SK-N-SH treated with all-trans-retinoic acid at 6 μM for 48 hours (cell line): ENCODE results near the gene SLC5A9.

Source experiments
- ATAC-seq: fragments of 200-7000 bp; cut with Tn5 transposase; 3 replicates; pipeline ENCODE4 v1.9.1; 2020; ENCODE audit warnings: mild to moderate bottlenecking, moderate library complexity
- ARNTL ChIP-seq: fragments of 450-650 bp; formaldehyde crosslinking; IDR thresholded peaks from 2 replicates; pipeline ENCODE4 v1.5.0; 2020; ENCODE audit warnings: low read depth, mild to moderate bottlenecking, moderate library complexity, borderline replicate concordance
- CSDC2 ChIP-seq: fragments of 250-450 bp; sonication (Bioruptor Pico); IDR thresholded peaks from 2 replicates; pipeline ENCODE4 v1.5.0; 2020; ENCODE audit warnings: mild to moderate bottlenecking, moderate library complexity
- OSR1 ChIP-seq: fragments of 250-450 bp; sonication (Bioruptor Pico); IDR thresholded peaks from 2 replicates; pipeline ENCODE4 v1.8.0; 2022; ENCODE audit warnings: moderate library complexity, mild to moderate bottlenecking, inconsistent platforms
- PATZ1 ChIP-seq: fragments of 250-450 bp; sonication (Bioruptor Pico); IDR thresholded peaks from 2 replicates; pipeline ENCODE4 v1.8.0; 2020; ENCODE audit warnings: mild to moderate bottlenecking, moderate library complexity, borderline replicate concordance
- PPARA ChIP-seq: fragments of 250-450 bp; sonication (Bioruptor Pico); IDR thresholded peaks from 2 replicates; pipeline ENCODE4 v1.5.0; 2020; ENCODE audit warnings: mild to moderate bottlenecking, borderline replicate concordance
- TOX ChIP-seq: fragments of 250-450 bp; sonication (Bioruptor Pico); IDR thresholded peaks from 2 replicates; pipeline ENCODE4 v1.8.0; 2021; ENCODE audit warnings: mild to moderate bottlenecking, moderate library complexity, borderline replicate concordance
- TSHZ2 ChIP-seq: fragments of 250-450 bp; sonication (Bioruptor Pico); IDR thresholded peaks from 2 replicates; pipeline ENCODE4 v1.5.0; 2020; ENCODE audit warnings: mild to moderate bottlenecking, moderate library complexity
- ZC3H10 ChIP-seq: fragments of 250-450 bp; sonication (Bioruptor Pico); IDR thresholded peaks from 2 replicates; pipeline ENCODE4 v1.5.1; 2021; ENCODE audit warnings: mild to moderate bottlenecking, moderate library complexity
- ZFP3 ChIP-seq: fragments of 250-450 bp; sonication (Bioruptor Pico); IDR thresholded peaks from 2 replicates; pipeline ENCODE4 v1.5.0; 2020; ENCODE audit warnings: mild to moderate bottlenecking, moderate library complexity
- ZFP30 ChIP-seq: fragments of 450-650 bp; formaldehyde crosslinking; IDR thresholded peaks from 2 replicates; pipeline ENCODE4 v1.5.0; 2022; ENCODE audit warnings: mild to moderate bottlenecking, moderate library complexity
- ZNF565 ChIP-seq: fragments of 450-650 bp; formaldehyde crosslinking; conservative IDR thresholded peaks from 2 replicates; pipeline ENCODE4 v1.5.0; 2020; ENCODE audit warnings: low read depth, mild to moderate bottlenecking, moderate library complexity
- ZNF70 ChIP-seq: fragments of 450-650 bp; formaldehyde crosslinking; IDR thresholded peaks from 2 replicates; pipeline ENCODE4 v1.5.0; 2020; ENCODE audit warnings: mild to moderate bottlenecking, moderate library complexity
- ZNF8 ChIP-seq: fragments of 450-650 bp; formaldehyde crosslinking; IDR thresholded peaks from 2 replicates; pipeline ENCODE4 v1.5.0; 2020; ENCODE audit warnings: mild to moderate bottlenecking, moderate library complexity
- TF ChIP-seq, protein P1 (sequence below): fragments of 250-450 bp; sonication (Bioruptor Pico); IDR thresholded peaks from 2 replicates; pipeline ENCODE4 v1.5.1; 2020; ENCODE audit warnings: low read depth, mild to moderate bottlenecking, moderate library complexity
- TF ChIP-seq, protein P2 (sequence below): fragments of 250-450 bp; sonication (Bioruptor Pico); IDR thresholded peaks from 2 replicates; pipeline ENCODE4 v1.5.1; 2021; ENCODE audit warnings: mild to moderate bottlenecking, moderate library complexity
- TF ChIP-seq, protein P3 (sequence below): fragments of 250-450 bp; sonication (Bioruptor Pico); IDR thresholded peaks from 2 replicates; pipeline ENCODE4 v1.8.0; 2021; ENCODE audit warnings: low read depth, mild to moderate bottlenecking, moderate library complexity, borderline replicate concordance

SLC5A9 gene

GRCh38 chr1:48251821-48252220 lies 29.3 kb downstream of the SLC5A9 start (continued):
- TF ChIP-seq PATZ1 (CRISPR knock-in tag), result no peak
- TF ChIP-seq, all 23 proteins: peak for 0

DNA sequence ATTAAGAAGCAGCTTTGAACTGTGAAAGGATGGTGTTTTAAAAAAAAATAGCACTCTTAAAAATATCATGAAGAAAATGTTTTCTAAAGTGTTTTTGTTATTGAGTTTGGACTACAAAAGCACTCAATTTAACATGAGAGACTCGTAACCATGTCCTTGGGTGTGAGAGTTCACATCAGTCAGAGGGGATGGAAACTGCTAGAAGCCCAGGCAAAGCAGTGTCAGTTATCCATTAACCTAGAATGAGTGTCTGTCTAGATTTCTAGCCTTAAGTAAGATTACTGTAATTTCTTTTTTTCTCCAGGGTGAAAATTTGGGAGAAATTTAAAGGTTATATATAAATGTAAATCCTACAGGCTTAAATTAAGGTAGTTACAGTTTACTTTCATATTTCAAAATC lies 31.7 kb downstream of the SLC5A9 start:
- no peak for ATAC-seq
- no peak for TF ChIP-seq CSDC2
- no peak for TF ChIP-seq ZNF70 (CRISPR knock-in tag)
- TF ChIP-seq OSR1, result no peak
- TF ChIP-seq, protein P1, sequence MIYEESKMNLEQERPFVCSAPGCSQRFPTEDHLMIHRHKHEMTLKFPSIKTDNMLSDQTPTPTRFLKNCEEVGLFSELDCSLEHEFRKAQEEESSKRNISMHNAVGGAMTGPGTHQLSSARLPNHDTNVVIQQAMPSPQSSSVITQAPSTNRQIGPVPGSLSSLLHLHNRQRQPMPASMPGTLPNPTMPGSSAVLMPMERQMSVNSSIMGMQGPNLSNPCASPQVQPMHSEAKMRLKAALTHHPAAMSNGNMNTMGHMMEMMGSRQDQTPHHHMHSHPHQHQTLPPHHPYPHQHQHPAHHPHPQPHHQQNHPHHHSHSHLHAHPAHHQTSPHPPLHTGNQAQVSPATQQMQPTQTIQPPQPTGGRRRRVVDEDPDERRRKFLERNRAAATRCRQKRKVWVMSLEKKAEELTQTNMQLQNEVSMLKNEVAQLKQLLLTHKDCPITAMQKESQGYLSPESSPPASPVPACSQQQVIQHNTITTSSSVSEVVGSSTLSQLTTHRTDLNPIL, result no peak
- TF ChIP-seq PPARA, result no peak
- TF ChIP-seq, protein P2, sequence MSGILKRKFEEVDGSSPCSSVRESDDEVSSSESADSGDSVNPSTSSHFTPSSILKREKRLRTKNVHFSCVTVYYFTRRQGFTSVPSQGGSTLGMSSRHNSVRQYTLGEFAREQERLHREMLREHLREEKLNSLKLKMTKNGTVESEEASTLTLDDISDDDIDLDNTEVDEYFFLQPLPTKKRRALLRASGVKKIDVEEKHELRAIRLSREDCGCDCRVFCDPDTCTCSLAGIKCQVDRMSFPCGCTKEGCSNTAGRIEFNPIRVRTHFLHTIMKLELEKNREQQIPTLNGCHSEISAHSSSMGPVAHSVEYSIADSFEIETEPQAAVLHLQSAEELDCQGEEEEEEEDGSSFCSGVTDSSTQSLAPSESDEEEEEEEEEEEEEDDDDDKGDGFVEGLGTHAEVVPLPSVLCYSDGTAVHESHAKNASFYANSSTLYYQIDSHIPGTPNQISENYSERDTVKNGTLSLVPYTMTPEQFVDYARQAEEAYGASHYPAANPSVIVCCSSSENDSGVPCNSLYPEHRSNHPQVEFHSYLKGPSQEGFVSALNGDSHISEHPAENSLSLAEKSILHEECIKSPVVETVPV (CRISPR knock-in tag), result no peak
- TF ChIP-seq, protein P3, sequence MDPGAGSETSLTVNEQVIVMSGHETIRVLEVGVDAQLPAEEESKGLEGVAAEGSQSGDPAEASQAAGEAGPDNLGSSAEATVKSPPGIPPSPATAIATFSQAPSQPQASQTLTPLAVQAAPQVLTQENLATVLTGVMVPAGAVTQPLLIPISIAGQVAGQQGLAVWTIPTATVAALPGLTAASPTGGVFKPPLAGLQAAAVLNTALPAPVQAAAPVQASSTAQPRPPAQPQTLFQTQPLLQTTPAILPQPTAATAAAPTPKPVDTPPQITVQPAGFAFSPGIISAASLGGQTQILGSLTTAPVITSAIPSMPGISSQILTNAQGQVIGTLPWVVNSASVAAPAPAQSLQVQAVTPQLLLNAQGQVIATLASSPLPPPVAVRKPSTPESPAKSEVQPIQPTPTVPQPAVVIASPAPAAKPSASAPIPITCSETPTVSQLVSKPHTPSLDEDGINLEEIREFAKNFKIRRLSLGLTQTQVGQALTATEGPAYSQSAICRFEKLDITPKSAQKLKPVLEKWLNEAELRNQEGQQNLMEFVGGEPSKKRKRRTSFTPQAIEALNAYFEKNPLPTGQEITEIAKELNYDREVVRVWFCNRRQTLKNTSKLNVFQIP (CRISPR knock-in tag), result no peak

DNA sequence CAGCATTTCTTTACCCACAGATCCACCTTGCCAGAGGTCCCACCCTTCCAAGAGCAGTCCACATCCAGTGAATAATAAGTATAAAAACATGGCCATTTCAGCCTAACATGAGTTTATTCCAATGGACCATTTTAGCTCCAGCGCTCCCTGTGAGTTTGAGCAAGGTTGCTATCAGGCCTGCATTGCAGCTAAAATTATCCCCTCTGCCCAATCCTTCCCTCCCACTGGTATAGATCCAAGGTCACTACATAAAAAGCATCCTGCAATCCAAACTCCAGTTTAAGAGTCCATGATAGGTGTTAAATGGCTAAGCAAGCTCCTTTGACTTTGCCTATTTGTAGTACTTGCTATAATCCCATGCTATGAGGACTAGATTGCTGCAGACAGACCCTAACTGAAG lies 35.6 kb downstream of the SLC5A9 start:
- ATAC-seq, result no peak

GRCh38 chr1:48261881-48262400 lies 39.4 kb downstream of the SLC5A9 start:
- TF ChIP-seq TSHZ2 (CRISPR knock-in tag), result no peak
- TF ChIP-seq ARNTL (CRISPR knock-in tag), result no peak
- ATAC-seq, result no peak

More for the DNA sequence above, 35.6 kb downstream of the SLC5A9 start:
- TF ChIP-seq ZFP30 (CRISPR knock-in tag), result no peak
- no peak for TF ChIP-seq PATZ1 (CRISPR knock-in tag)
- no peak for TF ChIP-seq ZNF8 (CRISPR knock-in tag)
- TF ChIP-seq ZNF565 (CRISPR knock-in tag), result no peak
- no peak for TF ChIP-seq OSR1
- no peak for TF ChIP-seq ZFP3 (CRISPR knock-in tag)
- TF ChIP-seq, protein P1, result no peak
- TF ChIP-seq ZC3H10 (CRISPR knock-in tag), result no peak
- TF ChIP-seq TOX (CRISPR knock-in tag), result no peak
- no peak for TF ChIP-seq ZNF70 (CRISPR knock-in tag)
